ENCODE results near the gene STARD5. TPM values are rescaled to one million over a fixed set of nuclear protein-coding genes. Genes with fewer than 3 reads are reported as not detected.

STARD5 gene
- total and polyA plus RNA-seq, 2 of the 8 experiments (the other 6 are each of a cell fraction or from before 2014, with no cell fraction given) = 5.5 to 10.4 TPM

- TF ChIP-seq USF2 (IDR thresholded peaks at IDR 0.05; ENCODE audit: low read length) = no peak
- TF ChIP-seq CBX8 (IDR thresholded peaks at IDR 0.05; ENCODE audit: borderline replicate concordance, low read depth, low read length) = no peak
- TF ChIP-seq EGR1 (IDR thresholded peaks at IDR 0.05; ENCODE audit: borderline replicate concordance, low read depth, low read length) = no peak
- TF ChIP-seq SIRT6 (IDR thresholded peaks at IDR 0.05; ENCODE audit: low read length) = no peak
Observed at GRCh38 chr15:81297147-81297572, 26.8 kb downstream of the STARD5 start (continued).

All from H1 (cell line).